Measurements from ENCODE around the gene KCNA5.

GRCh38 chr12:5081016-5081415 is 37.3 kb downstream of the KCNA5 start:
- TF ChIP-seq CTCF (IDR thresholded peaks at IDR 0.05 in 8 of 11, conservative IDR thresholded peaks at IDR 0.05 in 3 of 11) (no peak), POLR2A (IDR thresholded peaks at IDR 0.05) (no peak), POLR2AphosphoS5 (IDR thresholded peaks at IDR 0.05) (no peak)

Measured in spleen (tissue), 7 donors.